ENCODE data around the gene PIK3R3. TPM values are rescaled to one million over a fixed set of nuclear protein-coding genes. Genes with fewer than 3 reads are reported as not detected.

PIK3R3 gene
- total RNA-seq, 1 donor = 6.1 TPM

- no peak overlapping the region for H3K4me3 ChIP-seq (ENCODE audit: low read depth, low read length)
- no peak for TF ChIP-seq CTCF (IDR thresholded peaks at IDR 0.05; ENCODE audit: insufficient read depth, low read length)
Observed at GRCh38 chr1:46001081-46001785, 131.2 kb downstream of the PIK3R3 start.

GRCh38 chr1:45999507-45999906, 132.9 kb downstream of the PIK3R3 start:
- no peak for DNase-seq (ENCODE audit: low read depth)
- TF ChIP-seq CTCF (IDR thresholded peaks at IDR 0.05; ENCODE audit: insufficient read depth, low read length) = no peak
- no peak overlapping the region for H3K4me3 ChIP-seq (ENCODE audit: low read depth, low read length)

More at GRCh38 chr1:46001081-46001785, 131.2 kb downstream of the PIK3R3 start:
- no peak for DNase-seq (ENCODE audit: low read depth)

- DNase-seq (ENCODE audit: low read depth) = no peak
- H3K4me3 ChIP-seq (ENCODE audit: low read depth, low read length) = no peak overlapping the region
Observed at GRCh38 chr1:45998020-45998617, 134.3 kb downstream of the PIK3R3 start.

GRCh38 chr1:45995298-45995697, 137.1 kb downstream of the PIK3R3 start:
- peak; percentile 18 for DNase-seq (ENCODE audit: low read depth)
- no peak overlapping the region for H3K4me3 ChIP-seq (ENCODE audit: low read depth, low read length)
- TF ChIP-seq CTCF (IDR thresholded peaks at IDR 0.05; ENCODE audit: insufficient read depth, low read length) = no peak

More at GRCh38 chr1:45998020-45998617, 134.3 kb downstream of the PIK3R3 start:
- no peak for TF ChIP-seq CTCF (IDR thresholded peaks at IDR 0.05; ENCODE audit: insufficient read depth, low read length)

- DNase-seq (ENCODE audit: low read depth) = no peak
- no peak overlapping the region for H3K4me3 ChIP-seq (ENCODE audit: low read depth, low read length)
- TF ChIP-seq CTCF (IDR thresholded peaks at IDR 0.05; ENCODE audit: insufficient read depth, low read length) = no peak
Observed at GRCh38 chr1:45994423-45994822, 138.0 kb downstream of the PIK3R3 start.

Small RNA genes within 50 kb of the gene (small RNA-seq; reads per million reads assigned to genes)
- gene AL358075.3 (not detected), gene AL672043.1 (not detected)

Other genes with a start within 250 kb of the PIK3R3 start
- gene TSPAN1, start 42.5 kb upstream of the PIK3R3 start, total RNA-seq (ENCODE audit: low replicate concordance) = 0.81 TPM in 1 of 2 replicates, not detected in the other
- gene P3R3URF, start 43.9 kb upstream of the PIK3R3 start, total RNA-seq (ENCODE audit: low replicate concordance) = not detected in 2 replicates
- gene POMGNT1, start 65.8 kb upstream of the PIK3R3 start, total RNA-seq (ENCODE audit: low replicate concordance) = 5.6 and 43.2 TPM in 2 replicates
- gene LURAP1, start 70.7 kb upstream of the PIK3R3 start, total RNA-seq (ENCODE audit: low replicate concordance) = 3.4 and 6.5 TPM in 2 replicates
- 0.90 and 9.7 TPM in 2 replicates for gene RAD54L, start 115.1 kb upstream of the PIK3R3 start, total RNA-seq (ENCODE audit: low replicate concordance)
- 40.9 and 66.4 TPM in 2 replicates for gene LRRC41, start 171.0 kb upstream of the PIK3R3 start, total RNA-seq (ENCODE audit: low replicate concordance)
- gene UQCRH, start 171.1 kb upstream of the PIK3R3 start, total RNA-seq (ENCODE audit: low replicate concordance) = 595 and 603 TPM in 2 replicates
- 15.9 and 20.6 TPM in 2 replicates for gene NSUN4, start 208.2 kb upstream of the PIK3R3 start, total RNA-seq (ENCODE audit: low replicate concordance)